Measurements from ENCODE around the gene CRHR2. TPM values are rescaled to one million over a fixed set of nuclear protein-coding genes. Genes with fewer than 3 reads are reported as not detected.
A peak's percentile ranks its signal among the peaks of the same experiment; 100 is the strongest.
"Not testable (repeated sequence)": the region's sequence is repeated elsewhere in the genome, so short reads cannot be mapped to it uniquely, and the experiment has no call there.

CRHR2 gene
- total RNA-seq, 1 experiment from 2014 or later: not detected

- DNase-seq: no peak
- peaks cover 17% of the 10 kb centered on the region for H3K4me1 ChIP-seq (ENCODE audit: low read length)
- no peaks in the 10 kb centered on the region for H3K9me3 ChIP-seq (ENCODE audit: low read length)
- H3K4me3 ChIP-seq (ENCODE audit: low read length): no peak overlapping the region
- no peaks in the 10 kb centered on the region for H3K27me3 ChIP-seq (ENCODE audit: low read length)
- H3K9ac ChIP-seq (ENCODE audit: low read length): no peak overlapping the region
- H3K4me2 ChIP-seq (ENCODE audit: low read depth, low read length, poor library complexity, severe bottlenecking): no peak overlapping the region
- no peaks in the 10 kb centered on the region for H3K9me2 ChIP-seq (replicated peaks; ENCODE audit: insufficient read depth, low read length)
- H2AFZ ChIP-seq (ENCODE audit: low read length): no peak overlapping the region
- peaks cover 15% of the 10 kb centered on the region for H3K36me3 ChIP-seq (ENCODE audit: insufficient read depth, low read length)
- H3K79me2 ChIP-seq (ENCODE audit: low read length): peaks cover 22% of the 10 kb centered on the region
- H3K27ac ChIP-seq (ENCODE audit: low read length): no peak overlapping the region
- H4K20me1 ChIP-seq (ENCODE audit: insufficient read depth, low read depth, low read length): no peaks in the 10 kb centered on the region
These were observed 36.1 kb downstream of the CRHR2 start for GRCh38 chr7:30646154-30646553.

- peaks cover 15% of the 10 kb centered on the region for H3K36me3 ChIP-seq (ENCODE audit: insufficient read depth, low read length)
- H3K9me2 ChIP-seq (replicated peaks; ENCODE audit: insufficient read depth, low read length): no peaks in the 10 kb centered on the region
- no peaks in the 10 kb centered on the region for H4K20me1 ChIP-seq (ENCODE audit: insufficient read depth, low read depth, low read length)
- no peak overlapping the region for H3K27ac ChIP-seq (ENCODE audit: low read length)
- H3K4me2 ChIP-seq (ENCODE audit: low read depth, low read length, poor library complexity, severe bottlenecking): no peak overlapping the region
- H3K27me3 ChIP-seq (ENCODE audit: low read length): no peaks in the 10 kb centered on the region
- no peak overlapping the region for H3K4me3 ChIP-seq (ENCODE audit: low read length)
- H3K79me2 ChIP-seq (ENCODE audit: low read length): peaks cover 22% of the 10 kb centered on the region
- DNase-seq: no peak
- no peak overlapping the region for H3K9ac ChIP-seq (ENCODE audit: low read length)
- H3K4me1 ChIP-seq (ENCODE audit: low read length): peaks cover 17% of the 10 kb centered on the region
- H2AFZ ChIP-seq (ENCODE audit: low read length): no peak overlapping the region
- H3K9me3 ChIP-seq (ENCODE audit: low read length): no peaks in the 10 kb centered on the region
These were observed 36.6 kb downstream of the CRHR2 start for GRCh38 chr7:30645661-30646060.

GRCh38 chr7:30644286-30644955 is 37.8 kb downstream of the CRHR2 start:
- no peaks in the 10 kb centered on the region for H3K9me2 ChIP-seq (replicated peaks; ENCODE audit: insufficient read depth, low read length)
- DNase-seq: no peak
- H3K4me2 ChIP-seq (ENCODE audit: low read depth, low read length, poor library complexity, severe bottlenecking): peak overlapping the region; percentile 48
- H3K4me3 ChIP-seq (ENCODE audit: low read length): 0 out of 2 replicates have a peak overlapping the region, but pooled peaks have one; percentile 55
- H3K9ac ChIP-seq (ENCODE audit: low read length): peak overlapping the region; percentile 18; the same call in 1 of the 2 replicates
- H3K27me3 ChIP-seq (ENCODE audit: low read length): no peaks in the 10 kb centered on the region
- peaks cover 17% of the 10 kb centered on the region for H3K4me1 ChIP-seq (ENCODE audit: low read length)
- H4K20me1 ChIP-seq (ENCODE audit: insufficient read depth, low read depth, low read length): no peaks in the 10 kb centered on the region
- no peak overlapping the region for H3K27ac ChIP-seq (ENCODE audit: low read length)
- no peak overlapping the region for H2AFZ ChIP-seq (ENCODE audit: low read length)
- H3K36me3 ChIP-seq (ENCODE audit: insufficient read depth, low read length): peaks cover 15% of the 10 kb centered on the region
- H3K9me3 ChIP-seq (ENCODE audit: low read length): no peaks in the 10 kb centered on the region
- peaks cover 22% of the 10 kb centered on the region for H3K79me2 ChIP-seq (ENCODE audit: low read length)

- H3K27ac ChIP-seq (ENCODE audit: low read length): peak overlapping the region; percentile 69
- H3K4me2 ChIP-seq (ENCODE audit: low read depth, low read length, poor library complexity, severe bottlenecking): peak overlapping the region; percentile 48
- H2AFZ ChIP-seq (ENCODE audit: low read length): no peak overlapping the region
- no peaks in the 10 kb centered on the region for H3K27me3 ChIP-seq (ENCODE audit: low read length)
- peak overlapping the region; percentile 55 for H3K4me3 ChIP-seq (ENCODE audit: low read length)
- H3K79me2 ChIP-seq (ENCODE audit: low read length): peaks cover 22% of the 10 kb centered on the region
- peaks cover 15% of the 10 kb centered on the region for H3K36me3 ChIP-seq (ENCODE audit: insufficient read depth, low read length)
- H3K9me2 ChIP-seq (replicated peaks; ENCODE audit: insufficient read depth, low read length): no peaks in the 10 kb centered on the region
- no peak for DNase-seq
- H4K20me1 ChIP-seq (ENCODE audit: insufficient read depth, low read depth, low read length): no peaks in the 10 kb centered on the region
- H3K9ac ChIP-seq (ENCODE audit: low read length): peak overlapping the region; percentile 59
- H3K9me3 ChIP-seq (ENCODE audit: low read length): no peaks in the 10 kb centered on the region
- peaks cover 17% of the 10 kb centered on the region for H3K4me1 ChIP-seq (ENCODE audit: low read length)
These were observed 39.5 kb downstream of the CRHR2 start for GRCh38 chr7:30642789-30643188.

- H3K9me3 ChIP-seq (ENCODE audit: low read length): not testable (repeated sequence)
These were observed 39.9 kb downstream of the CRHR2 start for GRCh38 chr7:30642322-30642721.

GRCh38 chr7:30635798-30636197 is 46.5 kb downstream of the CRHR2 start:
- no peak overlapping the region for H2AFZ ChIP-seq (ENCODE audit: low read length)
- H3K4me1 ChIP-seq (ENCODE audit: low read length): no peaks in the 10 kb centered on the region
- H3K9me2 ChIP-seq (replicated peaks; ENCODE audit: insufficient read depth, low read length): no peaks in the 10 kb centered on the region
- H3K36me3 ChIP-seq (ENCODE audit: insufficient read depth, low read length): peaks cover 54% of the 10 kb centered on the region
- H3K9ac ChIP-seq (ENCODE audit: low read length): no peak overlapping the region
- DNase-seq: no peak
- H3K9me3 ChIP-seq (ENCODE audit: low read length): no peaks in the 10 kb centered on the region
- peaks cover 46% of the 10 kb centered on the region for H3K79me2 ChIP-seq (ENCODE audit: low read length)
- H3K4me2 ChIP-seq (ENCODE audit: low read depth, low read length, poor library complexity, severe bottlenecking): no peak overlapping the region
- H3K27ac ChIP-seq (ENCODE audit: low read length): no peak overlapping the region
- no peaks in the 10 kb centered on the region for H4K20me1 ChIP-seq (ENCODE audit: insufficient read depth, low read depth, low read length)
- no peaks in the 10 kb centered on the region for H3K27me3 ChIP-seq (ENCODE audit: low read length)
- no peak overlapping the region for H3K4me3 ChIP-seq (ENCODE audit: low read length)

More at GRCh38 chr7:30642322-30642721, 39.9 kb downstream of the CRHR2 start:
- H4K20me1 ChIP-seq (ENCODE audit: insufficient read depth, low read depth, low read length); H3K27ac ChIP-seq (ENCODE audit: low read length); H2AFZ ChIP-seq (ENCODE audit: low read length); H3K9ac ChIP-seq (ENCODE audit: low read length); DNase-seq; H3K9me2 ChIP-seq (replicated peaks; ENCODE audit: insufficient read depth, low read length); H3K4me3 ChIP-seq (ENCODE audit: low read length); H3K4me2 ChIP-seq (ENCODE audit: low read depth, low read length, poor library complexity, severe bottlenecking); H3K27me3 ChIP-seq (ENCODE audit: low read length): not testable (repeated sequence)
- H3K36me3 ChIP-seq (ENCODE audit: insufficient read depth, low read length): peaks cover 15% of the 10 kb centered on the region
- H3K79me2 ChIP-seq (ENCODE audit: low read length): peaks cover 22% of the 10 kb centered on the region
- peaks cover 17% of the 10 kb centered on the region for H3K4me1 ChIP-seq (ENCODE audit: low read length)

- H3K79me2 ChIP-seq (ENCODE audit: low read length): peaks cover 48% of the 10 kb centered on the region
- H3K9me3 ChIP-seq (ENCODE audit: low read length): no peaks in the 10 kb centered on the region
- no peaks in the 10 kb centered on the region for H3K9me2 ChIP-seq (replicated peaks; ENCODE audit: insufficient read depth, low read length)
- no peaks in the 10 kb centered on the region for H4K20me1 ChIP-seq (ENCODE audit: insufficient read depth, low read depth, low read length)
- no peak overlapping the region for H3K9ac ChIP-seq (ENCODE audit: low read length)
- no peak overlapping the region for H2AFZ ChIP-seq (ENCODE audit: low read length)
- no peak overlapping the region for H3K4me2 ChIP-seq (ENCODE audit: low read depth, low read length, poor library complexity, severe bottlenecking)
- no peaks in the 10 kb centered on the region for H3K4me1 ChIP-seq (ENCODE audit: low read length)
- H3K27ac ChIP-seq (ENCODE audit: low read length): no peak overlapping the region
- no peaks in the 10 kb centered on the region for H3K27me3 ChIP-seq (ENCODE audit: low read length)
- no peak overlapping the region for H3K4me3 ChIP-seq (ENCODE audit: low read length)
- H3K36me3 ChIP-seq (ENCODE audit: insufficient read depth, low read length): peaks cover 64% of the 10 kb centered on the region
- no peak for DNase-seq
These were observed 47.5 kb downstream of the CRHR2 start for GRCh38 chr7:30634634-30635201.

GRCh38 chr7:30634193-30634626 is 48.0 kb downstream of the CRHR2 start:
- no peak overlapping the region for H3K9ac ChIP-seq (ENCODE audit: low read length)
- H2AFZ ChIP-seq (ENCODE audit: low read length): no peak overlapping the region
- no peaks in the 10 kb centered on the region for H3K9me3 ChIP-seq (ENCODE audit: low read length)
- peaks cover 53% of the 10 kb centered on the region for H3K79me2 ChIP-seq (ENCODE audit: low read length)
- no peaks in the 10 kb centered on the region for H3K9me2 ChIP-seq (replicated peaks; ENCODE audit: insufficient read depth, low read length)
- no peaks in the 10 kb centered on the region for H3K4me1 ChIP-seq (ENCODE audit: low read length)
- DNase-seq: no peak
- no peaks in the 10 kb centered on the region for H3K27me3 ChIP-seq (ENCODE audit: low read length)
- H3K4me3 ChIP-seq (ENCODE audit: low read length): no peak overlapping the region
- no peak overlapping the region for H3K4me2 ChIP-seq (ENCODE audit: low read depth, low read length, poor library complexity, severe bottlenecking)
- H3K36me3 ChIP-seq (ENCODE audit: insufficient read depth, low read length): peaks cover 69% of the 10 kb centered on the region
- no peak overlapping the region for H3K27ac ChIP-seq (ENCODE audit: low read length)
- H4K20me1 ChIP-seq (ENCODE audit: insufficient read depth, low read depth, low read length): no peaks in the 10 kb centered on the region
